ENCODE results near the gene ARHGAP10. TPM values are rescaled to one million over a fixed set of nuclear protein-coding genes. Genes with fewer than 3 reads are reported as not detected.

Gene ARHGAP10
- total RNA-seq, 2 donors from 2014 or later: 41.4 to 46.5 TPM

GRCh38 chr4:147833254-147833653 is 101.4 kb downstream of the ARHGAP10 start:
- intact Hi-C loops (cut with DNase I): loop anchor here (10.0 kb wide), 2 partner anchors 58 to 98 kb away; partner anchors contain the start of gene ARHGAP10 (in 1 of the 2)
- DNase-seq (no peak), ATAC-seq (no peak)

GRCh38 chr4:147833741-147834140 is 101.9 kb downstream of the ARHGAP10 start:
- no peak for DNase-seq
- no peak for ATAC-seq
- intact Hi-C loops (cut with DNase I): loop anchor here (10.0 kb wide), 2 partner anchors 59 to 99 kb away; partner anchors contain the start of gene ARHGAP10 (in 1 of the 2)

- intact Hi-C loops (cut with DNase I): loop anchor here (10.0 kb wide), 2 partner anchors 60 to 100 kb away; partner anchors contain the start of gene ARHGAP10 (in 1 of the 2)
- ATAC-seq (no peak), DNase-seq (no peak)
Observed at GRCh38 chr4:147834480-147834879, 102.6 kb downstream of the ARHGAP10 start.

- intact Hi-C loops (cut with DNase I): loop anchor here (10.0 kb wide), 2 partner anchors 62 to 102 kb away; partner anchors contain the start of gene ARHGAP10 (in 1 of the 2)
- no peak for DNase-seq
- no peak for ATAC-seq
Observed at GRCh38 chr4:147836807-147837206, 104.9 kb downstream of the ARHGAP10 start.

GRCh38 chr4:147837435-147837834 is 105.5 kb downstream of the ARHGAP10 start:
- intact Hi-C loops (cut with DNase I): loop anchor here (10.0 kb wide), 2 partner anchors 63 to 103 kb away; partner anchors contain the start of gene ARHGAP10 (in 1 of the 2)
- DNase-seq (no peak), ATAC-seq (peak in 1 of 2 donors; percentile 54)

- intact Hi-C loops (cut with DNase I): loop anchor here (10.0 kb wide), 2 partner anchors 63 to 103 kb away; partner anchors contain the start of gene ARHGAP10 (in 1 of the 2)
- DNase-seq (no peak), ATAC-seq (no peak)
Observed at GRCh38 chr4:147837854-147838253, 106.0 kb downstream of the ARHGAP10 start.

GRCh38 chr4:147839200-147839599 is 107.3 kb downstream of the ARHGAP10 start:
- intact Hi-C loops (cut with DNase I): loop anchor here (10.0 kb wide), 2 partner anchors 64 to 104 kb away; partner anchors contain the start of gene ARHGAP10 (in 1 of the 2)

GRCh38 chr4:147839663-147840062 is 107.8 kb downstream of the ARHGAP10 start:
- intact Hi-C loops (cut with DNase I): loop anchor here (5.0 to 10.0 kb wide), 3 partner anchors 65 to 107 kb away; partner anchors contain the start of gene ARHGAP10 (in 2 of the 2)
- DNase-seq (no peak), ATAC-seq (no peak)

More at GRCh38 chr4:147839200-147839599, 107.3 kb downstream of the ARHGAP10 start:
- no peak for ATAC-seq
- DNase-seq: no peak

GRCh38 chr4:147840838-147841738 is 109.2 kb downstream of the ARHGAP10 start:
- intact Hi-C loops (cut with DNase I): loop anchor here in 1 of 2 donors (5.0 kb wide), 1 partner anchor 109 kb away; the partner anchor contains the start of gene ARHGAP10
- ATAC-seq (no peak), DNase-seq (no peak)

GRCh38 chr4:147842573-147842972 is 110.7 kb downstream of the ARHGAP10 start:
- intact Hi-C loops (cut with DNase I): loop anchor here in 1 of 2 donors (5.0 kb wide), 1 partner anchor 110 kb away; the partner anchor contains the start of gene ARHGAP10
- ATAC-seq: peak; percentile 78 to 97
- peak; percentile 75 for DNase-seq

- ATAC-seq (peak in 1 of 2 donors; percentile 14), DNase-seq (no peak)
- intact Hi-C loops (cut with DNase I): loop anchor here in 1 of 2 donors (5.0 kb wide), 1 partner anchor 111 kb away; the partner anchor contains the start of gene ARHGAP10
Observed at GRCh38 chr4:147843162-147843561, 111.3 kb downstream of the ARHGAP10 start.

- no peak for ATAC-seq
- intact Hi-C loops (cut with DNase I): loop anchor here in 1 of 2 donors (5.0 kb wide), 1 partner anchor 112 kb away; the partner anchor contains the start of gene ARHGAP10
Observed at GRCh38 chr4:147844781-147845180, 112.9 kb downstream of the ARHGAP10 start.

GRCh38 chr4:147846318-147847155 is 114.6 kb downstream of the ARHGAP10 start:
- DNase-seq (no peak), ATAC-seq (no peak)
- intact Hi-C loops (cut with DNase I): no loop called here

More at GRCh38 chr4:147844781-147845180, 112.9 kb downstream of the ARHGAP10 start:
- DNase-seq: no peak

- intact Hi-C loops (cut with DNase I): no loop called here
- no peak for DNase-seq
- no peak for ATAC-seq
Observed at GRCh38 chr4:147847751-147848590, 116.1 kb downstream of the ARHGAP10 start.

GRCh38 chr4:147848634-147849033 is 116.7 kb downstream of the ARHGAP10 start:
- intact Hi-C loops (cut with DNase I): no loop called here
- DNase-seq: no peak
- ATAC-seq: no peak

- intact Hi-C loops (cut with DNase I): no loop called here
- ATAC-seq (no peak), DNase-seq (no peak)
Observed at GRCh38 chr4:147851135-147851534, 119.2 kb downstream of the ARHGAP10 start.

- DNase-seq (no peak), ATAC-seq (peak; percentile 46 to 54)
- intact Hi-C loops (cut with DNase I): no loop called here
Observed at GRCh38 chr4:147853706-147854105, 121.8 kb downstream of the ARHGAP10 start.

- ATAC-seq: peak; percentile 48 to 68
- no peak for DNase-seq
- intact Hi-C loops (cut with DNase I): no loop called here
Observed at GRCh38 chr4:147854154-147854553, 122.3 kb downstream of the ARHGAP10 start.

Data from left cardiac atrium (tissue), 4 donors.